T-cell (primary cell): ENCODE data around the gene PLK5. TPM values are rescaled to one million over a fixed set of nuclear protein-coding genes. Genes with fewer than 3 reads are reported as not detected.

Experiments used
- ATAC-seq, 4 experiments: fragments of 200-7000 bp in 3 of 4; fragments of 150-1000 bp in 1 of 4; cut with Tn5 transposase; replicated peaks in 1 of 4; 1 replicate in 3 of 4; 2 replicates in 1 of 4; pipeline ENCODE4 v1.10.0; 2021; ENCODE audit warnings: moderate library complexity in 3 of 4, mild to moderate bottlenecking in 2 of 4, moderate number of reproducible peaks in 1 of 4
- CTCF ChIA-PET, 2 donors: fragments of 300-600 bp; sonication (Branson Sonifier 250); formaldehyde crosslinking; loops; one replicate each; lab custom pipeline; 2022; ENCODE audit warnings: antibody characterized with exemption in 2 of 2; lab: Charles Lee
- POLR2A ChIA-PET, 2 donors: fragments of 300-600 bp; sonication (Branson Sonifier 250); formaldehyde crosslinking; loops; one replicate each; lab custom pipeline; 2022; ENCODE audit warnings: antibody characterized with exemption in 2 of 2; lab: Charles Lee
- DNase-seq, 35 experiments: peaks; one replicate each; pipeline versions ENCODE4 v3.0.0 to v3.0.0-alpha.2; 2013 to 2023
- H3K27ac ChIP-seq: one replicate; pipeline ENCODE4 v1.5.1; 2013; ENCODE audit warnings: low read length
- H3K27me3 ChIP-seq, 2 experiments: replicated peaks in 1 of 2; 1 replicate in 1 of 2; 2 replicates in 1 of 2; pipeline versions ENCODE4 v1.6.1 to v1.7.0; 2013; ENCODE audit warnings: low read length in 1 of 2, mixed read lengths in 1 of 2; ENCODE audit not compliant: control insufficient read depth in 2 of 2, insufficient read depth in 2 of 2; ENCODE audit errors: extremely low read depth in 1 of 2
- H3K36me3 ChIP-seq, 2 donors: 1 replicate in 1 of 2; 2 replicates in 1 of 2; pipeline versions ENCODE4 v1.6.1 to v1.7.0; 2013; ENCODE audit warnings: low read length in 1 of 2; ENCODE audit not compliant: control insufficient read depth in 2 of 2, insufficient read depth in 1 of 2; ENCODE audit errors: extremely low read depth in 1 of 2
- H3K4me1 ChIP-seq, 2 experiments: 1 replicate in 1 of 2; 2 replicates in 1 of 2; pipeline versions ENCODE4 v1.6.1 to v1.7.0; 2013; ENCODE audit warnings: low read length in 2 of 2, mixed read lengths in 1 of 2; ENCODE audit not compliant: insufficient read depth in 2 of 2, control insufficient read depth in 1 of 2; ENCODE audit errors: extremely low read depth in 1 of 2
- H3K4me3 ChIP-seq, 2 donors: 1 replicate in 1 of 2; 2 replicates in 1 of 2; pipeline versions ENCODE4 v1.5.1 to v1.7.0; 2013; ENCODE audit warnings: mild to moderate bottlenecking in 2 of 2, low read length in 1 of 2, moderate library complexity in 1 of 2; ENCODE audit not compliant: control insufficient read depth in 1 of 2; ENCODE audit errors: extremely low read depth in 1 of 2
- H3K9me3 ChIP-seq: 2 replicates; pipeline ENCODE4 v1.7.0; 2013
- H3K27ac Mint-ChIP-seq, 2 donors: one replicate each; pipeline ENCODE4 v1.8.0; 2020 to 2021; ENCODE audit warnings: mild to moderate bottlenecking in 2 of 2, mixed read lengths in 2 of 2
- H3K27me3 Mint-ChIP-seq, 2 donors: one replicate each; pipeline ENCODE4 v1.8.0; 2021 to 2022; ENCODE audit warnings: mixed read lengths in 2 of 2
- H3K36me3 Mint-ChIP-seq: one replicate; pipeline ENCODE4 v1.8.0; 2021; ENCODE audit warnings: mixed read lengths
- H3K4me1 Mint-ChIP-seq, 3 donors: one replicate each; pipeline ENCODE4 v1.8.0; 2020 to 2022; ENCODE audit warnings: mixed read lengths in 3 of 3, mild to moderate bottlenecking in 1 of 3
- H3K4me3 Mint-ChIP-seq, 3 donors: one replicate each; pipeline ENCODE4 v1.8.0; 2020 to 2022; ENCODE audit warnings: mild to moderate bottlenecking in 3 of 3, mixed read lengths in 3 of 3, moderate library complexity in 3 of 3
- H3K9me3 Mint-ChIP-seq, 3 donors: one replicate each; pipeline ENCODE4 v1.8.0; 2020 to 2022; ENCODE audit warnings: mixed read lengths in 3 of 3
- WGBS: methylation state at CpG from one replicate; pipeline ENCODE4 v1.1.5; 2013; ENCODE audit warnings: missing lambda C conversion rate; ENCODE audit not compliant: insufficient coverage; 5-methylcytosine and 5-hydroxymethylcytosine counted together
- total RNA-seq, 35 experiments: library from RNA in 6 of 35; stranded (reverse) in 6 of 35; fragments of 120-200 nt in 1 of 35; gene quantifications; one replicate each; pipeline versions ENCODE4 v1.2.1 to v1.2.4 and lab custom pipeline; 2013 to 2026

PLK5 gene
- total RNA-seq, 5 donors from 2014 or later (not counting 1 experiment from before 2014, with no cell fraction given): not detected

DNA sequence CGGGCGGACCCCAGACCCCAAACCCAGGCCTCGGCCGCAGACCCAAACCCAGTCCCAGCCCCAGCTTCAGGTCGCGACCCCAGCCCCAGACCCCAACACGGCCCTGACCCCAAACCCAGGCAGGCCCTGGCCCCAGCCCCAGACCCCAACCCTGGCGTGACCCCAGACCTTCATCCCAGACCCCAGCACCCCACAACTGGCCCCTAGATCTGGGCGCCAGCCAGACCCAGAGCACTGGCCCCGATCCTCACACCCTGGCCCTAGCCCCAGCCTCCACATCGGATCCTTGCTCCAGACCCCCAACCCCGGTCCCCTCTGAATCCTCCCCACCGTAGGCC, 61.3 kb downstream of the PLK5 start:
- H3K36me3 ChIP-seq: peaks cover 3 to 31% of the 10 kb centered on the region in 2 donors
- ChIA-PET POLR2A (no interaction called here), CTCF (no interaction called here)
- WGBS: 98% methylated on average over 10 of the region's 13 CpGs
- H3K4me1 ChIP-seq: peaks cover 0 to 9% of the 10 kb centered on the region in 2 experiments
- H3K9me3 ChIP-seq: no peaks in the 10 kb centered on the region
- Mint-ChIP-seq H3K9me3 (no peaks in the 10 kb centered on the region), H3K4me1 (peaks cover 0 to 13% (median 10%) of the 10 kb centered on the region in 3 donors), H3K27me3 (no peaks in the 10 kb centered on the region), H3K4me3 (no peak overlapping the region), H3K36me3 (peaks cover 8% of the 10 kb centered on the region), H3K27ac (no peak overlapping the region)
- no peak overlapping the region for H3K4me3 ChIP-seq
- ATAC-seq (no peak), DNase-seq (no peak)
- H3K27me3 ChIP-seq: no peaks in the 10 kb centered on the region
- no peak overlapping the region for H3K27ac ChIP-seq

Other genes starting within 250 kb of the PLK5 start
- gene FAM174C, start 248.5 kb upstream of the PLK5 start, total RNA-seq: 10 to 100 TPM; 42.1 to 69.8 (median 60.4) TPM
- gene EFNA2, start 238.2 kb upstream of the PLK5 start, total RNA-seq: under 1 TPM in 1 of 5 donors, not detected in 4; 0.38 TPM
- 10 to 100 TPM; 50.3 to 85.5 (median 79.6) TPM for gene NDUFS7, start 140.2 kb upstream of the PLK5 start, total RNA-seq
- 10 to 100 TPM; 11.8 to 18.1 (median 13.7) TPM for gene GAMT, start 122.5 kb upstream of the PLK5 start, total RNA-seq
- 100 to 1,000 TPM; 153 to 170 (median 161) TPM for gene DAZAP1, start 116.5 kb upstream of the PLK5 start, total RNA-seq
- gene RPS15, start 85.7 kb upstream of the PLK5 start, total RNA-seq: 1,000 to 10,000 TPM; 1,731 to 2,353 (median 2,282) TPM
- gene APC2, start 74.0 kb upstream of the PLK5 start, total RNA-seq: under 1 TPM; 0.08 to 0.29 (median 0.13) TPM
- 10 to 100 TPM; 30.8 to 76.2 (median 71.4) TPM for gene C19orf25, start 44.9 kb upstream of the PLK5 start, total RNA-seq
- gene PCSK4, start 33.7 kb upstream of the PLK5 start, total RNA-seq: 1 to 10 TPM; 5.2 to 9.8 (median 5.6) TPM
- gene REEP6, start 32.9 kb upstream of the PLK5 start, total RNA-seq: 1 to 10 TPM; 2.2 to 6.9 (median 5.5) TPM
- 1 to 10 TPM; 5.7 to 7.9 (median 6.9) TPM for gene ADAMTSL5, start 11.1 kb upstream of the PLK5 start, total RNA-seq
- 1 to 10 TPM; 2.1 to 7.7 (median 6.2) TPM for gene MEX3D, start 44.2 kb downstream of the PLK5 start, total RNA-seq
- 10 to 100 TPM; 51.8 to 80.3 (median 75.5) TPM for gene MBD3, start 68.8 kb downstream of the PLK5 start, total RNA-seq
- 100 to 1,000 TPM; 127 to 168 (median 148) TPM for gene UQCR11, start 81.4 kb downstream of the PLK5 start, total RNA-seq
- gene TCF3, start 128.5 kb downstream of the PLK5 start, total RNA-seq: 100 to 1,000 TPM in 2 of 5 donors, 10 to 100 TPM in 3; 63.3 to 107 (median 94.6) TPM
- gene ONECUT3, start 229.4 kb downstream of the PLK5 start, total RNA-seq: under 1 TPM in 2 of 5 donors, not detected in 3; 0.03 TPM